Measurements from ENCODE around the gene WDR45B. TPM values are rescaled to one million over a fixed set of nuclear protein-coding genes. Genes with fewer than 3 reads are reported as not detected.

Gene WDR45B
- total and polyA plus RNA-seq, 11 donors: 23.5 to 60.7 (median 40.1) TPM

GRCh38 chr17:82642022-82642421 lies 6.2 kb downstream of the WDR45B start:
- ATAC-seq (no peak), DNase-seq (no peak)
- WGBS, 4 donors: 87 to 93% (median 91%) methylated on average over 14 of the region's 14 CpGs
- H3K4me3 ChIP-seq: no peak overlapping the region
- peaks cover 0 to 2% (median 0%) of the 10 kb centered on the region in 12 donors for H3K9me3 ChIP-seq
- TF ChIP-seq POLR2A (IDR thresholded peaks at IDR 0.05) (no peak), CTCF (IDR thresholded peaks at IDR 0.05) (no peak)
- H3K4me1 ChIP-seq: peaks cover 0 to 28% (median 15%) of the 10 kb centered on the region in 12 donors
- H3K27ac ChIP-seq: no peak overlapping the region
- intact Hi-C loops (cut with DNase I): no loop called here
- no peaks in the 10 kb centered on the region for H3K27me3 ChIP-seq
- peaks cover 0 to 71% (median 43%) of the 10 kb centered on the region in 9 donors for H3K36me3 ChIP-seq

- WGBS, 4 donors: 89 to 94% (median 91%) methylated on average over 5 of the region's 5 CpGs
- ATAC-seq: no peak
Observed at GRCh38 chr17:82640036-82640435, 8.2 kb downstream of the WDR45B start.

GRCh38 chr17:82639628-82640027 lies 8.6 kb downstream of the WDR45B start:
- peaks cover 0 to 6% (median 0%) of the 10 kb centered on the region in 12 donors for H3K9me3 ChIP-seq
- no peaks in the 10 kb centered on the region for H3K27me3 ChIP-seq
- 88 to 90% (median 88%) methylated on average over 14 of the region's 14 CpGs for WGBS, 4 donors
- no peak for DNase-seq
- TF ChIP-seq CTCF (IDR thresholded peaks at IDR 0.05): no peak
- TF ChIP-seq POLR2A (IDR thresholded peaks at IDR 0.05): no peak
- intact Hi-C loops (cut with DNase I): no loop called here
- ATAC-seq: peak in 2 of 4 donors; percentile 18 to 59
- H3K4me3 ChIP-seq: no peak overlapping the region
- no peak overlapping the region for H3K27ac ChIP-seq
- H3K4me1 ChIP-seq: peaks cover 0 to 9% (median 0%) of the 10 kb centered on the region in 12 donors
- peaks cover 0 to 72% (median 43%) of the 10 kb centered on the region in 9 donors for H3K36me3 ChIP-seq

More at GRCh38 chr17:82640036-82640435, 8.2 kb downstream of the WDR45B start:
- intact Hi-C loops (cut with DNase I): no loop called here
- Histone ChIP-seq H3K27ac (no peak overlapping the region), H3K27me3 (no peaks in the 10 kb centered on the region), H3K4me1 (peaks cover 0 to 9% (median 0%) of the 10 kb centered on the region in 12 donors), H3K4me3 (no peak overlapping the region), H3K36me3 (peaks cover 0 to 68% (median 43%) of the 10 kb centered on the region in 9 donors), H3K9me3 (peaks cover 0 to 6% (median 0%) of the 10 kb centered on the region in 12 donors)
- no peak for DNase-seq
- no peak for TF ChIP-seq POLR2A (IDR thresholded peaks at IDR 0.05)
- TF ChIP-seq CTCF (IDR thresholded peaks at IDR 0.05): no peak

- WGBS, 4 donors: 72 to 80% (median 74%) methylated on average over 4 to 5 of the region's 5 CpGs
- intact Hi-C loops (cut with DNase I): no loop called here
- TF ChIP-seq POLR2A (IDR thresholded peaks at IDR 0.05): no peak
- no peak for TF ChIP-seq CTCF (IDR thresholded peaks at IDR 0.05)
Observed at GRCh38 chr17:82638183-82638773, 10.0 kb downstream of the WDR45B start.

More at GRCh38 chr17:82638183-82638773, 10.0 kb downstream of the WDR45B start:
- H3K36me3 ChIP-seq: peaks cover 0 to 72% (median 38%) of the 10 kb centered on the region in 9 donors
- H3K4me1 ChIP-seq: peaks cover 0 to 9% (median 0%) of the 10 kb centered on the region in 12 donors
- H3K9me3 ChIP-seq: peaks cover 0 to 6% (median 0%) of the 10 kb centered on the region in 12 donors
- no peak for ATAC-seq
- DNase-seq: no peak
- H3K27me3 ChIP-seq: no peaks in the 10 kb centered on the region
- H3K4me3 ChIP-seq: no peak overlapping the region
- H3K27ac ChIP-seq: no peak overlapping the region
